HG03108 (cell line): ENCODE data around the gene HSPA1A.
"Not testable (repeated sequence)": the region's sequence is repeated elsewhere in the genome, so short reads cannot be mapped to it uniquely, and the experiment has no call there.

Experiments used
- ATAC-seq: cut with Tn5 transposase; IDR thresholded peaks from one replicate; pipeline ENCODE4 v1.9.1; 2021; ENCODE audit warnings: moderate library complexity; ENCODE audit not compliant: unreplicated experiment

The HSPA1A gene

DNA sequence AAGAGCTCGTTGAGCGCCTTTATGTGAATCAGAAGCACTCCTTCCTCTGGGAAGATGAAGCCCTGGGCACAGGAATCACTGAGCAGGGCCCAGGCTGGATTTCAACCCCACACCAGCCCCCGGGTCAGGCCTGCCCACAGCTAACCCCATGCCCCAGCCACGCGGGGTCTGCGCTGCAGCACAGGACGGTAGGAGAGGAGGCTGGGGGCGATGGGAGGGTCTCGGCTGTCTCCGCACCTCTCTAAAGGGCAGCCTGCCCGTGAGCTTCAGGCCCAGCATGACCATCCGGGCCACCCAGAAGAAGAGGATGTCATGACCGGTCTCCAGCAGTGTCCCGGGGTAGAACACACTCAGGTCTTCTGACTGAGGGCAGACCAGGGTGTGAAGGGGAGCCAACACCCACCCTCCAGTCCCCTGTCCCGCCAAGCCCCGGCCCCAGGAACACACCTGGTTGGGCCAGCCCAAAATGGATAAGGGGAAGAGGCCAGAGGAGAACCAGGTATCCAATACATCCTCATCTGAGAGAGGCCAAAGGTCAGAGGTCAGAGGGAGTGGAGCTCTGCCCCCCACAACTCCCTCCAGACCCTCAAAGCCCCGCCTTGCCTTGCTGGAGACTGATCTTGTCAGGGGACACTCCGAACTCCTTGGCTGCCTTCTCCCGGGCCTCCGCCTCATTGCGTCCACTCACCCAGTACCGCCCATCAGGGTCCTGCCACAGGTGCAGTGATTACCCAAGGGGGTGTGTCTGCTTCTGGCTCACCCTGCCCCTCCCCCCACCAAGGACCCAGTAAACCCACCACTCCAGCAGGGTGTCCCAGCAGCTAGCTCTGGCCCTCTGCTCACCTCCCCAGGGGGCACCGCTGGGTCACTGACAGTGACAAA is 33.9 kb upstream of the HSPA1A start:
- ATAC-seq: no peak

DNA sequence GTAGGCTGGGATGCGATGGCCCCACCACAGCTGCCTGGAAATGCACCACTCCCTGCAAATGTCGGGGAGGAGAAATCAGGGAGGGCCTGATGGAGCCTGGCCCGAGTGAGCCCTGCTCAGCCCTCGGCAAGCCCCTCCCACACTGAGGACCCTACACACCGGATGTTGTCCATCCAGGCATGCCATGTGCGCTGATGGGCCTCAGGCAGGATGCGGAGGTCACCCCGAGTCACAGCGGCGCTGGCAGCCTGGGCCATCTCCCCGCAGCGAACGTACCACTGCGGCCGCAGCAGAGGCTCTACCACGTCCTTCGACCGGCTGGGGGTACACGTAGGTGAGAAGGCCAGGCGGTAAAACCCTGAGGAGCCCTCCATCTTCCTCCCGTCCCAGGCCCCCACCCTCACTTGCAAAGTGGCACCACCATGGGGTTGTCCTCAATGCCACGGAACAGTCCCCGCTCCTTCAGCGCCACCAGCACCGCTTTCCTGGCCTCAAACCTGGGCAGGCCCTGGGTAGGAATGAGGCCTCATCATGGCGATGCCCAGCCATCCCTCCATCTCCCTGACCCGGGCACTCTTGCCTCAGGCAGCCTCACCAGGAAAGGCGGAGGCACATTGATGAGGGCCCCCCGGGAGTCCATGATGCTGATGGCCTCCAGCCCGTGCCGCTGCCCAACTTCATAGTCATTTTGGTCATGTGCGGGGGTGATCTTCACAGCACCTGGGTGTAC is 33.1 kb upstream of the HSPA1A start:
- no peak for ATAC-seq

DNA sequence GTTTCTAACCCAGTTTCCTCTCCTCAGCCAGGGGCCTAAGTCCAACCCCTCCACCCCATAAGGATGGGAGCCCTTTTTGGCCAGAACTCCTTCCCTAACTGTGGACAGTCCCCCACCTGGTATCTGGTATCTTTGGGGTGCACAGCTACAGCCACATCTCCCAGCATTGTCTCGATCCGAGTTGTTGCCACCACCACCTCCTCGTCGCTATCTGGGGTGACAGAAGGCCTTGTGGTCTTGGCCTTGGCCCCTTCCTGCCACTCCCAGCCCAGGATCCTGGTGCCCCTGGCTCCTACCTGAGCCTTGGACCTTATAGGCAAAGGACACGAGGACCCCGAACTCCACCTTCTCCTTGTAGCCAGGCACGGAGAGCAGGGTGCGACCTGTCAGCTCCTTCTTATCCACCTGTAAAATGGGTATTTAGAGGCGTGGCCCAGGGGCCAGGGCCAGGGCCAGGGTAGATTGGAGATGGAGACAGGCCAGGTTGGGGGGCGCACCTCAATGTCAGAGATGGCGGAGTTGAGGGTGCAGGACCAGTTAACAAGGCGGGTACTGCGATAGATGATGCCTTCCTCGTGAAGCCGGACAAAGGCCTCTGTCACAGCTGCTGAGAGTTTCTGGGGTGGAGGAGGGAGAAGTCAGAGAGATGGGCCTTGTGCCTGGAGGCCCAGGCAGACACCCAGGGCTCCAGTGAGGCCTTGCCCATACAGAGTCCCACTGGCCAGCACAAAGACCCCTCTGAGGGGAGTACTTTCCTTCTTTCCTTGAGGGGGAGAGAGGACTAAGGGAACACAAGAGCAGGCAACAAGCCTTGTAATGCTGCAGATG is 31.0 kb upstream of the HSPA1A start:
- no peak for ATAC-seq

DNA sequence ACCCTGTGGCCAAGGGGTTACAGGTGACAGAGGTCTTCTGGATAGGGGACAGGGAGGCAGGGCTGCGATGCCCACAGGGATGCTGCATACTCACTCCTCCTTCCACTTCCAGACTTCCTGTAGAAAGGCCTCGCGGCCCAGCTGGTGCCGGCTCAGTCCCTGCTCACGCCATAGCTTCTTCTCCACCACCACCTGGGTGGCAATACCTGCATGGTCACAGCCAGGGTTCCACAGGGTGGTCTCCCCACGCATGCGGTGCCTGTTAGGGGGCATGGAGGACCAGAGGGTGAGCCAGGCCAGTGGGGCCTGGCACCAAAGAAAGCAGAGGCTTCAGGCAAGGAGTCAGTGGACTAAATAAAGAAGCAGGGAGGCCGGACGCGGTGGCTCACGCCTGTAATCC is 29.9 kb upstream of the HSPA1A start:
- ATAC-seq: no peak

DNA sequence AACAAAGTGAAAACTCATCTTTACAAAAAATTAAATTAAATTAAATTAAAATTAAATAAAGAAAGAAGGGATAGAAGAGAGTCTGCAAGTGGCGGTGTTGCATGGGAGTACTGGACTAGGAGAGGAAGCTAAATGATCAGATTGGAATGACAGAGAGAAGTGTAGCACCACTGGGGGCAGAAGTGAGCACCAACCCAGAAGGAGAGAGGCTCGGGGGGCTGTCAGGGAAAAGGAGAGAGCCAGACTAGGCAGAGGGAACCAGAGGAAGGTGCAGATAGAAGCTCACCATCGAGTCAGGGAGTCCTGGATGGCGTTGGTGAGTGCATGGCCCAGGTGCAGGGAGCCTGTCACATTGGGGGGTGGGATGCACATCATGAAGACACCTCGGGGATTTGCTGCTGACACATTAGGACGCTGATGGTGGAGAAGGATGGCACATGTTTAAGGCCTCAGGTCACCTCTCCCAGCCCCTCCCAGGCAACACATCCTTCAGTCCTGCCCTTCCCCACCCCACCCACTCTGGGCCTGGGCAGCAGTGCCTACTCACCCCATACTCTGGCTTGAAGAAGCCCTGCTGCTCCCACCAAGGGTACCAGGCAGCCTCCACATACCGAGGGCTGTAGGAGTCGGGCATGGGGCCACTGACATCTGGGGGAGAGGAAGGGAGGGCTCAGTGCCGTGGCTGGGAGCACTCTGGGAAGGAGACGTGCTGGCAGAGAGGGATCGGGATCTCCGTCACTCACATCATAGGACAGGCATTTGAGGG is 23.8 kb upstream of the HSPA1A start:
- ATAC-seq: no peak

DNA sequence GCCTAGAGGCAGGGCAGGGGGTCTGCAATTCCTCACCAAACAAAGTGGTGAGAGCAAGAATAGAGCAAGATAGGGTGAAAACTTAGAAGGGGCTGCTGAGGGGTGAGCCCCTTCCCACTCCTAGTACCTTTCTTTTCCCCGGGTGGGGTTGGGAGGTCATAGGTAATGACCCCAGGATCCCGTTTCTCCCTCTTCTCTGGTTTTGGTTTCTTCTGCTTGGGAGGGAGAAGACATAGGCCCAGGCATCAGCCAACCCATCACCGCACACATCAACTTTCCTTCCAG is 23.3 kb upstream of the HSPA1A start:
- ATAC-seq: no peak

DNA sequence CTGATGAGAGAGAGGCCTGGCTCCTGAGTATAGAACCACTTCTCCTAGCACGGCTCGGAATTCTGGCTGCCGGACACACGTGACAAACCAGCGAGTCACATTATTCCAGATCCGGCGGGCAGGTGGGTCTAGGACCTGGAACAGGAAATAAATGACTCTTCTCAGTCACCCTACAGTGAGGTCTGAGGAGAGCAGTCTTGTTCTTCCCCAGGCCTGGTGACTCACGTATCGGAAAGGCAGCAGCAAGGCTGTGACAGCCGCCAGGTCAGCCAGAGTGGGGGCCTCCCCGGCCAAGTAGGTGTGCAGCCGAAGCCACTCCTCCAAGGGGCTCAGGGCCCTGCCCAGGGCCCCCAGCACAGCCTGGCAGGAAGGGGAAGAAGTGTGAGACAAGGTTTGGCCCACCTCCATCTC is 22.6 kb upstream of the HSPA1A start:
- ATAC-seq: no peak

DNA sequence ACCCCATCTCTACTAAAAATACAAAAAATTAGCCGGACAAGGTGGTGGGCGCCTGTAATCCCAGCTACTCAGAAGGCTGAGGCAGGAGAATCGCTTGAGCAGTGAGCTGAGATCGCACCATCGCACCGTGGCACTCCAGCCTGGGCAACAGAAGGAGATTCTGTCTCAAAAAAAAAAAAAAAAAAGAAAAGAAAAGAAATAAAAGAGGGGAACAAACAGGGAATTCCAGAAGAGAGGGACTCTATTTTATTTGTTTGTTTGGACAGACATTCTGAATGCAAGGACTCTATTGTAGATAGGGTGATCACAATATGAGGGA is 21.5 kb upstream of the HSPA1A start:
- ATAC-seq: not testable (repeated sequence)

DNA sequence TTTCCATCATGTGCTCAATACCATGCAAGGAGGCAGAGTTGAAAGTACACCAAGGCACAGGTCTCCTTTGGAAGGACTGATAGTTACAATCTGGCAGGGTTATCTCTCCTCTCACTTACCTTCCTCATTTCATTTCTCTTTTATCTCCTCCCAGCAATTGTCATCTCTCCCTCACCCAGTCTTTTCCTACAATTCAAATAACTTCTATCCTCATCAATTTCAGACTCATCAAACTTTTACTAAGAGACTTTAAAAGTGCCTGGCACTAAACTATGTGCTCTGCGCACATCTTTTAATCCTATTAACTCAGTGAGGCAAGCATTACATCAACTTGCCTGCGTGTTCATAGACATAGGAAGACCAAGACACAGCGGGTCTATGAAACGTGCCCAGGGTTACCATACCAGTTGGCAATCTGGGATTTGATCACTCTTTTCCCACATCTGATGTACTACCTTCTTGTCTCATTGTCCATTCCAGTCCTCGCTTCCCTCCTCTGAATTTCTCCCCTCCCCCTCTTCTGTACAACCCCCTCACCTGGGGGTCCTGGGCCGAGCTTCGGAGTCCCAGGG is 21.0 kb upstream of the HSPA1A start:
- ATAC-seq: no peak

DNA sequence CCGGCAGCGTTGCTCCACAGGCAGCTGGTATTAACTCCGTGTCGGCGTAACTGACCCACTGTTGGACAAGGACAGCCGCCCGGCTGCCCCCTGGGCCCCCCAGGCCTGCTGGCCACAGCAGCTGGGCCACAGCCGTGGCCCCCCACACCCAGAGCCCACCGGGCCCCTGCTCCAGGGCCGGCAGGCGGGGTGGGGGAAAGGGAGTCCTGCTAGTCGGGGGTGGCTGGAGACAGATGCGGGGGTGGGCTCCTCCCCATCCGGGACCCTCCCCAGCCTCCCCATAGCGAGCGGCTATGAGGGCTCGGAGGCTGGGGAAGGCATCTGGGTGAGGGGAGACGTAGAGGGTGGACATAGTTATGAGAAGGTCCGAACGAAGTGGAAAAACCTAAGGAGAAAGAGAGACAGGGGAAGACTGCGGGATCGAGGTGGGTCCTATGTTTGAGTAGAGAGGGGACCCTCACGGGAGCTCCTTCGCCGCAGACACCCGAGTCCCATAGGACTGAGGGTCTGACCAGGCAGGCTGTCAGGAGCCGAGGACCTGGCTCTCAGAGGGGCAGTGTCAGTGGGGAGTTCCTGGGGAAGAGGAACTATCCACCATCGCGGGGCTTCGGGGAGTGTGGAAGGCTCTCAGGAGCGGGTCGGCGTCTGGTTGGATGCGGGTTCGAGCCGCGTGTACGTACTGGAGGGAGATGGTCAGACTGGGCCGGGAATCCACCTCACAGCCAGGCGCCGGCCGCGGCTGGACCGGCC is 20.3 kb upstream of the HSPA1A start:
- ATAC-seq: no peak

DNA sequence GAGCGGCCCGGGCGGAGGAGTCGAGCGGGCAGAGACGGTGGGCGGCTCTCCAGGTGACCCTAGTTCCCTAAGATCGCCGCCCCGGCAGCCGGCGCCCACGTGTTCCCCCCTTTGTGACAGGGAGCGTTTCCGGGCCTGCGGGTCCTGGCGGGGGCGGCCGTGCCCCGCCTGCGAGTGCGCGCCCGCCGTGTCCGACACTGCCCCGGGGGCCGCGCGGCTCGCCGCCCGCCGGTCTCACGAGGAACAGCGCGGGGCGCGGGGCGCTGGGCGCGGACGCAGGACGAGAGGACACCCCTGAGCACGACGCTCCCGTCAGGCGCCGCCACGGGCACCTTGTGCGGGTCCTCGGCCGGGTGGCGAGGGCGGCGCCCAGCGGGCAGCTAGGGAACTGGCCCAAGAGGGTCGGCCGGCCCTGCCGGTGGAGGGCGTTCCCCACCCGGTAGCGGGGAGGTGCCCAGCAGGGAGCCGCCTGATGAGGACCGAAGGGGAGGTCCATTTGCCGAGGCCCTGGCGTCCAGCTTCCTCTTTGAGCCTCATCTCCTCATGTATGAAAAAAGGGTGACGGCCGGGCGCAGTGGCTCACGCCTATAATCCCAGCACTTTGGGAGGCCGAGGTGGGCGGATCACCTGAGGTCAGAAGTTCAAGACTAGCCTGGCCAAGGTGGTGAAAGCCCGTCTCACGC is 19.6 kb upstream of the HSPA1A start, which contains the start of gene VARS1:
Gene VARS1, minus strand, starts transcription at position 137 of the 683 bp plus-strand sequence. CDS start 535 bp downstream, outside the sequence.
- peak; percentile 87 for ATAC-seq

DNA sequence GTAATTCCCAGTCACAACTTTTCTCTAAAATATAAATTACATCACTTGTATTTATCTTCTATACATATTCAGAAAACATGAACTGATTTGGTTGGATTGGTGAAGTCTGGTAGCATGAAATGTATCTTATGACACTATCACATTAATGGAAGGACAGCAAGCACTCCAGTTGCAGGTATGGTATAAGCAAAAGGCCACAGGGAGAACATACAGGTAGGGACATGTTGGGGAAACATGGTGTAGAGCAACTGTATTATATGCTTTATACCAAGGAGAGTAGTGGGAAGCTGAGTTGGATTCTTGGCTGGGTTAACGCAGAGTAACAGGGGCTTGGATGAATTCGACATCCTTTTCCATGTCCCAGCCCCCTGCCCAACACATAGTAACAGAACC is 18.4 kb upstream of the HSPA1A start:
- no peak for ATAC-seq

DNA sequence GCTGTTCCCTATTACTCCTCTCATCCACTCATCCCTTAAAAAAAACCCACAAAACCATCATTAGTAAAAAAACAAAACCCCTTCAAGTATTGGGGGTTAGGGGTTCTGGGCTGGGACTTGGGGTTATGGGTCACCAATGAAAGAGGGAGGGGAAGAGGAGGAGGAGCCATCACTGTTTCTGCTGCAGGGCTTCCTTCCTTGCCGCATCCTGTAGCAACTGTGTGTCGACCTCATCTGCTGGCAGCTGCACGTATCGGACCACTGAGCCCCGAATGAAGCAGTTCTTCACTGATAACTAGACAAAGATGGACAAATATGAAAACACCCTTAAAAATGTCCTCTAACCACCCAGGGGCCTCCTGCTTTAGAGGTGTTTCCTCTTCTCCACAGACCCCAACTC is 17.8 kb upstream of the HSPA1A start:
- no peak for ATAC-seq

DNA sequence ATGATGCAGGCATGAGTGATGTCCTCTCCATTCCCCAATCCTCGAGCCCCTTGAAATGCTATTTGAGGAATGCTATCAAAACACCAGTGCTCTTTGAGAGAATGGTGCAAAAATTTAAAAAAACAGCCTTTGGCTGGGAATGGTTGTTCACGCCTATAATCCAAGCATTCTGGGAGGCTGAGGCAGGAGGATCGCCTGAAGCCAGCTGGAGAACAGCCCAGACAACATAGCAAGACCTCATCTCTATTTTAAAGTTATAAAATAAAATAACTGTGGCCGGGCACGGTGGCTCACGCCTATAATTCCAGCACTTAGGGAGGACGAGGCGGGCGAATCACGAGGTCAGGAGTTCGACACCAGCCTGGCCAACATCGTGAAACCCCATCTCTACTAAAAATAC is 15.6 kb upstream of the HSPA1A start:
- no peak for ATAC-seq

DNA sequence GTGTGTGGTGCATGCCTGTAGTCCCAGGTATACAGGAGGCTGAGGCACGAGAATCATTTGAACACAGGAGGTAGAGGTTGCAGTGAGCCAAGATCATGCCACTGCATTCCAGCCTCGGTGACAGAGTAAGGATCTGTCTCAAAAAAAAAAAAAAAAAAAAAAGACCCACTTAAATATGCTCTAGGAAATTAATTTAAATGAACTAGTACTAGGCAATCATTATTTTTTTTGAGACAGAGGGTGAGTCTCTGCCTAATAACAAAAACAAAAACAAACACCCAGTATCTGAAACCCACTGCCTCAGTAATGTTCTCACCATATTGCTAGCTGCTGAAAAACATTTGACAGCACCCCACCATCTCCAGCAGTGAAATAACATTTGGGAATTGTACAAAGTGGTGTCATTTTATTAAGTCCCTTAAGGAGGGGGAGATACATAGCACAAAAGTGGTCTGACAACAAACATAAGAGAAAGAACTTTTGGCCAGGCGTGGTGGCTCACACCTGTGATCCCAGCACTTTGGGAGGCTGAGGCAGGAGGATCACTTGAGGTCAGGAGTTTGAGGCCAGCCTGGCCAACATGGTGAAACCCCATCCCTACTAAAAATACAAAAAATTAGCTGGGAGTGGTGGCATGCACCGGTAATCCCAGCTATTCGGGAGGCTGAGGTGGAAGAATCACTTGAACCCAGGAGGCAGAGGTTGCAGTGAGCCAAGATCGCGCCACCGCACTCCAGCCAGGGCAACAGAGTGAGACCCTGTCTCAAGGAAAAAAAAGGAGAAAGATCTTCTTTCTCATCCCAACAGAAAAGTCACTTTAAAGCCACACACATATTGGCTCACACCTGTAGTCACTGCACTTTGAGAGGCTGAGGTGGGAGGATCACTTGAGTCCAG is 14.1 kb upstream of the HSPA1A start:
- not testable (repeated sequence) for ATAC-seq

DNA sequence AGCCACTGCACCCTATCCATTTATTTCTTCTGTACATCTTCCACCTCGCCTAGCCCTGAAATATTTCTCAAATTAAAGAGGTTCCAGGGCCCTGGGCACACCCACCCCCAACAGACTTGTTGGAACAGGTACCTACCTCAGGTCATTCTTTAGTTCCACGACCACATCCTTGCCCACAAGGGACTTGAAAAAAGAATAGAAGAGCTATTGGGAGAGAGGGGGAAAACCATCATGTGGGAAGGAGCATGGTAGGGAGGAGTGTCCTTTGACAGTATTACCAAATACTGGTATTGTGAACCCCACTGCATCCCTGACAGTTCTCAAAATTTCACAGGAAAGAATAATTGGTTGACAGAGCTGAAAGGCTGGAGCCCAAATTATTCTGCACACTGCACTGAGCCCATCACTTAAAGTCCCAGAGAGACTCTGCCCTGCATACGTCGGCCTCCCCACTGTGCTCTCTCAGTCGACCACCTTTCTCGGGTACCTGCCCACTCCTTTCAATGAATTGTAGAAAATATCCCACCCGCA is 9.3 kb upstream of the HSPA1A start:
- no peak for ATAC-seq

DNA sequence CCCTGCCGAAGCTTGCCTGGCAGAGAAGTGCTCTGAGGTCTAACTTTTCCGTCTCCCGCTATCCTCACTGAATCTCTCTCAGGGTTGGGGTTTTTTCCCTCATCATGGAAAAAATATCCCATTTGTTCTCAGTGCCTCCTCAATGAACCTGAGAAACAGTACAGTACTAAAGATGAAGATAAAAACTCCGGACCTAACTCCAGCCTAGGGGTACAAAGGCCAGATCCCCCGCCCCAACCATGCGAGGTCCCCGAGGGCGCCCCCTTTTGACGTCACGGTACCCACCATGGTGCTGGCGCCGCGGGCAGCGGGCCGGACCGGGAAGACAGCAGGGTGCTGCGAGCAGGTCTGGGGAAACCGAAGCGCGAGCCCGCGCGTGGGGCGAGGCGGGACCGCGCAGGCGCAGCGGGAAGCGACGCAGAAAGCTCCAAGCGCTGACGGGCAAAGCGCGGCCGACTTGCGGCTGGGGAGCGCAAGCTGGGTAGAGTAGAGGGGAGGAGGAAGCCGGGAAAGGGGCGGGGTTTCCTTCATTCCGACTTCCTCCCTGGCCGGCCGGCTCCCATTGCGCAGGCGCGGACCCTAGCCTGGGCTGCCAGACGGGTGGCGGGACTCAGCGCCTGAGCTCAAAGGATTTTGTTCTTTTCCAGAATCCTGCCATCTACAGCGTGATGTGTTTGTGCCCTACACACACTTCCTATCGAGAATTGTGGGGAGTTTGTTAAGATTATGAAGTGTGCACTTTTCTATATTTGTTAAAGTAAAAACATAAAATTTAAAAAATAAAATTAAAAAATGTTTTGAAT is 8.7 kb upstream of the HSPA1A start, which contains the start of gene LSM2:
Gene LSM2, minus strand, starts transcription at position 497 of the 803 bp plus-strand sequence. Its CDS starts 209 bp downstream, at position 288.
- ATAC-seq: peak; percentile 85
